ENCODE results near the gene CBX6.
"Not testable (repeated sequence)": the region's sequence is repeated elsewhere in the genome, so short reads cannot be mapped to it uniquely, and the experiment has no call there.

CBX6 gene

DNA sequence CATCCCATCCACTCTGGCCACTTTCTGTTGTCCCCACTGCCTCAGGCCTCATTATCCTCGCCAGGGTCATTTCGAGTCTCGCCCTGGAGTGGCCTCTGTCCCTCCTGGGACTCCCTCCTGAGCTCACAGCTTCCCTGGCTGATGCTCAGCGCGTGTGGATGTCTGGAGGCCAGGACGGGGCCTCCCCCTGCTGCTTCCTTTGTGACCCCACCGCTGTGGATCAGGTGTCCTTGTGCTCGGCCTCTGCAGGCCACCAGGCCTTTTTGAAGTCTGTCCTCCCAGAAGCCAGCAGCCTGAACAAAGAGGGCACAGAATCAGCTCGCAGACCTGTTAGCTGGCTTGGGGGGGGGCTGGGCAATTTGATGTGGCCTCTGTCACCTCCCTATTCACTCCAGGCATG lies 13.5 kb downstream of the CBX6 start (continued):
- TF ChIP-seq, protein P1, sequence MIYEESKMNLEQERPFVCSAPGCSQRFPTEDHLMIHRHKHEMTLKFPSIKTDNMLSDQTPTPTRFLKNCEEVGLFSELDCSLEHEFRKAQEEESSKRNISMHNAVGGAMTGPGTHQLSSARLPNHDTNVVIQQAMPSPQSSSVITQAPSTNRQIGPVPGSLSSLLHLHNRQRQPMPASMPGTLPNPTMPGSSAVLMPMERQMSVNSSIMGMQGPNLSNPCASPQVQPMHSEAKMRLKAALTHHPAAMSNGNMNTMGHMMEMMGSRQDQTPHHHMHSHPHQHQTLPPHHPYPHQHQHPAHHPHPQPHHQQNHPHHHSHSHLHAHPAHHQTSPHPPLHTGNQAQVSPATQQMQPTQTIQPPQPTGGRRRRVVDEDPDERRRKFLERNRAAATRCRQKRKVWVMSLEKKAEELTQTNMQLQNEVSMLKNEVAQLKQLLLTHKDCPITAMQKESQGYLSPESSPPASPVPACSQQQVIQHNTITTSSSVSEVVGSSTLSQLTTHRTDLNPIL (CRISPR knock-in tag; IDR thresholded peaks at IDR 0.05; ENCODE audit: low read depth): no peak

DNA sequence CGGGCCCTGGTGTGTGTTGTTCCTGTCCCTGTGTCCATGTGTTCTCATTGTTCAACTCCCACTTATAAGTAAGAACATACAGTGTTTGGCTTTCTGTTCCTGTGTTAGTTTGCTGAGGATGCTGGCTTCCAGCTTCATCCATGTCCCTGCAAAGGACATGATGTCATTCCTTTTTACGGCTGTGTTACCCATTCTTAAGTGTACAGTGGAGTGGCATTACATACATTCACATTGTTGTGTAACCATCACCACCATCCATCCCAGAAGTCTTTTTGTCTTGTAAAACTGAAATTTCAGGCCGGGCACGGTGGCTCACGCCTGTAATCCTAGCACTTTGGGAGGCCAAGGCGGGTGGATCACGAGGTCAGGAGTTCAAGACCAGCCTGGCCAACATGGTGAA lies 17.5 kb downstream of the CBX6 start:
- not testable (repeated sequence) for ATAC-seq

DNA sequence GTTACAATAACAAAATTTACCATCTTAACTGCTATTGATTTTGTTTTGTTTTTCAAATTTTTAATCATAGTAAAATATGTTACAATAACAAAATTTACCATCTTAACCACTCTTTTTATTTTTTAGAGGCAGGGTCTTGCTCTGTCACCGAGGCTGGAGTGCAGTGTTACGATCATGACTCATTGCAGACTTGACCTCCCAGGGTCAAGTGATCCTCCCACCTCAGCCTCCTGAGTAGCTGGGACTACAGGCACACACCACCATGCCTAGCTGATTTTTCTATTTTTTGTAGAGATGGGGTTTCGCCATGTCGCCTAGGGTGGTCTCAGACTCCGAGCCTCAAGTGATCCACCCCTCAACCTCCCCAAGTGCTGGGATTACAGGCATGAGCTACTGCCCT lies 18.1 kb downstream of the CBX6 start:
- not testable (repeated sequence) for ATAC-seq

DNA sequence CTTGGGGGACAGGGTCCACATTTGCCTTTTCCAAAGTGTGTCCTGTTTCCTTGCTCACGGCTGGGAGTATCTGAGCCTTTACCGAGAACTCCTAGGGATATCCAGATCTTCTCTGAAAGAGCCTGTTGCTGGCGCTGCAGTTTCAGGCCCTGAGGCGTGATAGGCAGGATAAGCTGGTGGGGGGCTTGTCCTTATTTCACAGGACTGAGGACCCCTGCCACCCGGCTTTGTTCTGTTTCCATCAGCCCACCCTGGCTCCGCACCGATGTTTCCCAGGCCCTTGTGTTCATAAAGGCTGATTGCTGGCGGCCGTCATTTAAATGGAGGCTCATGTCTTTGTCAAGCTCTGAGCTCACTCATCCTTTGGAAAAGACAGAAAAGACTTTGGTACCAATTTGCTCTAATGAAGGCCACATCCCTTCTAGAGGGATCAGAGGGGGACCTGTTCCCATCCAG lies 18.8 kb downstream of the CBX6 start:
- ATAC-seq: no peak
- TF ChIP-seq PPARA (CRISPR knock-in tag; IDR thresholded peaks at IDR 0.05; ENCODE audit: borderline replicate concordance): no peak
- TF ChIP-seq ZFP30 (CRISPR knock-in tag; IDR thresholded peaks at IDR 0.05): no peak
- no peak for TF ChIP-seq BACH2 (CRISPR knock-in tag; IDR thresholded peaks at IDR 0.05; ENCODE audit: borderline replicate concordance)

DNA sequence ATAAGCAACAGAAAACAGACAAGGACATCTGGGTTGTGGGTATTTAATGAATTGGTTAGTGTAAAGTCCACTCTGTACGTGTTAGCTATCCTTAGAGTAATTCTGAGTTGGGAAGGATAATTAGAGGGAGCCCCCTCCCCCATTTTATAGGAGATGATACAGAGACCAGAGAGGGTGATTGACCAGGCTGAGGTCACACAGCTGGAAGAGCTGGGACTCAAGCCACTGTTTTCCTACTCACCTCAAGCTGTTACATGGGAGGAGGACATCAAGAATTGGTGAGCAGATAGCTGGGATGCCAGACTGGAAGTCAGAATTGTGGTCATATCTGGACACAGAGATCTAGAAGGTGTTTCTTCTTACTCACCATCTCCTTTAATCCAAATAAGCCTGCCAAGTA lies 19.5 kb downstream of the CBX6 start:
- TF ChIP-seq PPARA (CRISPR knock-in tag; IDR thresholded peaks at IDR 0.05; ENCODE audit: borderline replicate concordance): no peak
- TF ChIP-seq GLIS3 (CRISPR knock-in tag; IDR thresholded peaks at IDR 0.05): no peak
- TF ChIP-seq ESRRG (CRISPR knock-in tag; IDR thresholded peaks at IDR 0.05): no peak
- no peak for TF ChIP-seq ZFP30 (CRISPR knock-in tag; IDR thresholded peaks at IDR 0.05)
- no peak for TF ChIP-seq CSDC2 (CRISPR knock-in tag; IDR thresholded peaks at IDR 0.05)
- TF ChIP-seq TCF4 (CRISPR knock-in tag; IDR thresholded peaks at IDR 0.05; ENCODE audit: borderline replicate concordance): no peak
- no peak for TF ChIP-seq ARNTL (CRISPR knock-in tag; IDR thresholded peaks at IDR 0.05; ENCODE audit: borderline replicate concordance, low read depth)
- TF ChIP-seq TOX (CRISPR knock-in tag; IDR thresholded peaks at IDR 0.05; ENCODE audit: borderline replicate concordance): no peak
- TF ChIP-seq, protein P2, sequence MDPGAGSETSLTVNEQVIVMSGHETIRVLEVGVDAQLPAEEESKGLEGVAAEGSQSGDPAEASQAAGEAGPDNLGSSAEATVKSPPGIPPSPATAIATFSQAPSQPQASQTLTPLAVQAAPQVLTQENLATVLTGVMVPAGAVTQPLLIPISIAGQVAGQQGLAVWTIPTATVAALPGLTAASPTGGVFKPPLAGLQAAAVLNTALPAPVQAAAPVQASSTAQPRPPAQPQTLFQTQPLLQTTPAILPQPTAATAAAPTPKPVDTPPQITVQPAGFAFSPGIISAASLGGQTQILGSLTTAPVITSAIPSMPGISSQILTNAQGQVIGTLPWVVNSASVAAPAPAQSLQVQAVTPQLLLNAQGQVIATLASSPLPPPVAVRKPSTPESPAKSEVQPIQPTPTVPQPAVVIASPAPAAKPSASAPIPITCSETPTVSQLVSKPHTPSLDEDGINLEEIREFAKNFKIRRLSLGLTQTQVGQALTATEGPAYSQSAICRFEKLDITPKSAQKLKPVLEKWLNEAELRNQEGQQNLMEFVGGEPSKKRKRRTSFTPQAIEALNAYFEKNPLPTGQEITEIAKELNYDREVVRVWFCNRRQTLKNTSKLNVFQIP (CRISPR knock-in tag; IDR thresholded peaks at IDR 0.05; ENCODE audit: borderline replicate concordance, low read depth): no peak
- TF ChIP-seq BACH2 (CRISPR knock-in tag; IDR thresholded peaks at IDR 0.05; ENCODE audit: borderline replicate concordance): no peak
- TF ChIP-seq ZFP3 (CRISPR knock-in tag; IDR thresholded peaks at IDR 0.05): no peak
- no peak for TF ChIP-seq ZC3H10 (CRISPR knock-in tag; IDR thresholded peaks at IDR 0.05)
- TF ChIP-seq ISL1 (CRISPR knock-in tag; IDR thresholded peaks at IDR 0.05): no peak
- TF ChIP-seq RARB (CRISPR knock-in tag; IDR thresholded peaks at IDR 0.05): no peak
- no peak for TF ChIP-seq OSR1 (CRISPR knock-in tag; IDR thresholded peaks at IDR 0.05)
- no peak for TF ChIP-seq ZNF70 (CRISPR knock-in tag; IDR thresholded peaks at IDR 0.05)
- no peak for ATAC-seq

DNA sequence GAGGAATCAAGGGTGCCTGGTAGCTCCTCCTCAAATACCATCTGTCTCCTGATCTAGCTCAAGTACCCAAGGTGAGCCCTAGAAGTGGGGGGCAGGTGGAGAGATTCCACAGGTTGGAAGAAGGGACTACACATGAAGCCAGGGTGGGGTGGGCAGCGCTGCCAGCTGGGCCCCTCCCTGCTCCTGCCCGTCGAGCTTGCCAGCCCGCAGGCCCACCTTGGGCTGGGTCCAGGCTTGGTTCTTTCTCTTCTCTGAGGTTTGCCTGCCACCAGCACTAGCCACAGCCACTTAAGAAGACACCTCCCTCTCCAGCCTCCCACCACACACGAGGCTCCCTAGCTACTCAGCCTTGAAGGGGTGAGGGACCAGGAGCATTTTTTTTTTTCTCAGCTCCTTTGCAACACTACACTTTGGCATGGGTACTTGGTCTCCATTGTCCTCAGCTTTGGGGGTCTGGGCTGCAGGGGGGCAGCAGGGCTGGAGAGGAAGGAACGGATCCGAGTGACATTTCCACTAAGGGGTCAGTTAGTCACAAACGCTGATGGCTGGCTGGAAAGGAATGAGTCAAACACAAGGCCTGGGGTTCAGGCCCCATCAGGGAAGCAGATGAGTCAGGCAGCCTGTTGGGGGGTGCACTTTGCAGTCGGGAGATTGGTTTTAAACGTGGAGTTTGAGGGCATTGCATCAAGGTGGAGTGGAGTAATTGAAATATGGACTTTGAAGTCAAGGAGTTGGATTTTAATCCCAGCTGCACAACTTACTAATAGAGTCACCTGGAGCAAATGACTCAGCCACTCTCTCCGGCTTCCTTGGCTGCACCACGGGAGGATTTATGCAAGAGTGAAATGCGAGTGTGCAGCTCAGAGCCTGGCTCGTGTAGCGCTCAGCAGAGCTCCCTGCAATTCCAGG lies 20.8 kb downstream of the CBX6 start:
- TF ChIP-seq, protein P3, sequence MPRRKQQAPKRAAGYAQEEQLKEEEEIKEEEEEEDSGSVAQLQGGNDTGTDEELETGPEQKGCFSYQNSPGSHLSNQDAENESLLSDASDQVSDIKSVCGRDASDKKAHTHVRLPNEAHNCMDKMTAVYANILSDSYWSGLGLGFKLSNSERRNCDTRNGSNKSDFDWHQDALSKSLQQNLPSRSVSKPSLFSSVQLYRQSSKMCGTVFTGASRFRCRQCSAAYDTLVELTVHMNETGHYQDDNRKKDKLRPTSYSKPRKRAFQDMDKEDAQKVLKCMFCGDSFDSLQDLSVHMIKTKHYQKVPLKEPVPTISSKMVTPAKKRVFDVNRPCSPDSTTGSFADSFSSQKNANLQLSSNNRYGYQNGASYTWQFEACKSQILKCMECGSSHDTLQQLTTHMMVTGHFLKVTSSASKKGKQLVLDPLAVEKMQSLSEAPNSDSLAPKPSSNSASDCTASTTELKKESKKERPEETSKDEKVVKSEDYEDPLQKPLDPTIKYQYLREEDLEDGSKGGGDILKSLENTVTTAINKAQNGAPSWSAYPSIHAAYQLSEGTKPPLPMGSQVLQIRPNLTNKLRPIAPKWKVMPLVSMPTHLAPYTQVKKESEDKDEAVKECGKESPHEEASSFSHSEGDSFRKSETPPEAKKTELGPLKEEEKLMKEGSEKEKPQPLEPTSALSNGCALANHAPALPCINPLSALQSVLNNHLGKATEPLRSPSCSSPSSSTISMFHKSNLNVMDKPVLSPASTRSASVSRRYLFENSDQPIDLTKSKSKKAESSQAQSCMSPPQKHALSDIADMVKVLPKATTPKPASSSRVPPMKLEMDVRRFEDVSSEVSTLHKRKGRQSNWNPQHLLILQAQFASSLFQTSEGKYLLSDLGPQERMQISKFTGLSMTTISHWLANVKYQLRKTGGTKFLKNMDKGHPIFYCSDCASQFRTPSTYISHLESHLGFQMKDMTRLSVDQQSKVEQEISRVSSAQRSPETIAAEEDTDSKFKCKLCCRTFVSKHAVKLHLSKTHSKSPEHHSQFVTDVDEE (CRISPR knock-in tag; IDR thresholded peaks at IDR 0.05): no peak
- TF ChIP-seq ZNF70 (CRISPR knock-in tag; IDR thresholded peaks at IDR 0.05): no peak
- TF ChIP-seq, protein P4, sequence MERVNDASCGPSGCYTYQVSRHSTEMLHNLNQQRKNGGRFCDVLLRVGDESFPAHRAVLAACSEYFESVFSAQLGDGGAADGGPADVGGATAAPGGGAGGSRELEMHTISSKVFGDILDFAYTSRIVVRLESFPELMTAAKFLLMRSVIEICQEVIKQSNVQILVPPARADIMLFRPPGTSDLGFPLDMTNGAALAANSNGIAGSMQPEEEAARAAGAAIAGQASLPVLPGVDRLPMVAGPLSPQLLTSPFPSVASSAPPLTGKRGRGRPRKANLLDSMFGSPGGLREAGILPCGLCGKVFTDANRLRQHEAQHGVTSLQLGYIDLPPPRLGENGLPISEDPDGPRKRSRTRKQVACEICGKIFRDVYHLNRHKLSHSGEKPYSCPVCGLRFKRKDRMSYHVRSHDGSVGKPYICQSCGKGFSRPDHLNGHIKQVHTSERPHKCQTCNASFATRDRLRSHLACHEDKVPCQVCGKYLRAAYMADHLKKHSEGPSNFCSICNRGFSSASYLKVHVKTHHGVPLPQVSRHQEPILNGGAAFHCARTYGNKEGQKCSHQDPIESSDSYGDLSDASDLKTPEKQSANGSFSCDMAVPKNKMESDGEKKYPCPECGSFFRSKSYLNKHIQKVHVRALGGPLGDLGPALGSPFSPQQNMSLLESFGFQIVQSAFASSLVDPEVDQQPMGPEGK (CRISPR knock-in tag; IDR thresholded peaks at IDR 0.05; ENCODE audit: borderline replicate concordance): no peak
- TF ChIP-seq, protein P2 (CRISPR knock-in tag; IDR thresholded peaks at IDR 0.05; ENCODE audit: borderline replicate concordance, low read depth): no peak
- no peak for TF ChIP-seq CSDC2 (CRISPR knock-in tag; IDR thresholded peaks at IDR 0.05)
- peak; percentile 42; the same call in 2 of the 3 replicates for ATAC-seq
